IMR-90 (cell line): ENCODE results near the gene REPS2. TPM values are rescaled to one million over a fixed set of nuclear protein-coding genes. Genes with fewer than 3 reads are reported as not detected.

ENCODE experiments used
- ATAC-seq: fragments of 200-7000 bp; cut with Tn5 transposase; 2 replicates; pipeline ENCODE4 v1.9.1; 2020; ENCODE audit warnings: low read depth, mild to moderate bottlenecking, moderate library complexity
- BruUV-seq: library from RNA; stranded (reverse); fragments of 400-500 nt; replicated peaks from 2 replicates; lab custom pipeline; 2021; lab: Mats Ljungman, UMichigan
- CTCF ChIA-PET: fragments of 300-600 bp; formaldehyde crosslinking; extraction: SDS; loops from one replicate; lab custom pipeline; 2021; ENCODE audit warnings: antibody characterized with exemption; lab: Yijun Ruan, JAX
- POLR2A ChIA-PET: fragments of 300-600 bp; sonication (Branson Sonifier 250); formaldehyde crosslinking; loops from one replicate; lab custom pipeline; 2022; ENCODE audit warnings: antibody characterized with exemption; ENCODE audit not compliant: unreplicated experiment; lab: Charles Lee
- DNase-seq: peaks from one replicate; pipeline ENCODE4 v3.0.0; 2013
- H2AFZ ChIP-seq: replicated peaks from 2 replicates; pipeline ENCODE3; 2013; ENCODE audit warnings: low read length, mild to moderate bottlenecking; ENCODE audit not compliant: poor library complexity
- H2AK5ac ChIP-seq: 2 replicates; pipeline ENCODE4 v1.6.1; 2013; ENCODE audit warnings: low read depth, low read length, inconsistent platforms
- H2AK9ac ChIP-seq: replicated peaks from 2 replicates; pipeline ENCODE3; 2013; ENCODE audit warnings: mild to moderate bottlenecking, low read depth, low read length, moderate library complexity; ENCODE audit not compliant: poor library complexity
- H2BK120ac ChIP-seq: 2 replicates; pipeline ENCODE4 v1.6.1; 2013; ENCODE audit warnings: low read depth, low read length, inconsistent platforms
- H2BK15ac ChIP-seq: 3 replicates; pipeline ENCODE4 v1.6.1; 2013; ENCODE audit warnings: low read depth, low read length, inconsistent platforms
- H2BK20ac ChIP-seq: 2 replicates; pipeline ENCODE4 v1.6.1; 2013; ENCODE audit warnings: low read depth, mild to moderate bottlenecking, inconsistent platforms, low read length, moderate library complexity
- H2BK5ac ChIP-seq: 2 replicates; pipeline ENCODE4 v1.6.1; 2013; ENCODE audit warnings: mild to moderate bottlenecking, low read depth, low read length, inconsistent platforms; ENCODE audit not compliant: poor library complexity, severe bottlenecking
- H3K14ac ChIP-seq: replicated peaks from 2 replicates; pipeline ENCODE4 v1.6.1; 2013; ENCODE audit warnings: low read depth, low read length, inconsistent platforms
- H3K18ac ChIP-seq: 2 replicates; pipeline ENCODE4 v1.6.1; 2013; ENCODE audit warnings: low read depth, low read length, control low read depth
- H3K23ac ChIP-seq: 2 replicates; pipeline ENCODE4 v1.6.1; 2013; ENCODE audit warnings: low read depth, low read length, inconsistent platforms
- H3K27ac ChIP-seq: 2 replicates; pipeline ENCODE4 v1.5.1; 2013; ENCODE audit warnings: mild to moderate bottlenecking, control low read depth, low read length; ENCODE audit not compliant: insufficient read depth
- H3K27me3 ChIP-seq: 2 replicates; pipeline ENCODE4 v1.6.1; 2013; ENCODE audit warnings: low read length; ENCODE audit not compliant: control insufficient read depth, insufficient read depth
- H3K36me3 ChIP-seq: 2 replicates; pipeline ENCODE4 v1.6.1; 2013; ENCODE audit warnings: low read length, mixed read lengths; ENCODE audit not compliant: control insufficient read depth, insufficient read depth
- H3K4ac ChIP-seq: 2 replicates; pipeline ENCODE4 v1.6.1; 2013; ENCODE audit warnings: low read depth, low read length, inconsistent platforms
- H3K4me1 ChIP-seq: 2 replicates; pipeline ENCODE4 v1.6.1; 2013; ENCODE audit warnings: low read length, mixed read lengths; ENCODE audit not compliant: control insufficient read depth, insufficient read depth
- H3K4me2 ChIP-seq: 2 replicates; pipeline ENCODE4 v1.6.1; 2013; ENCODE audit warnings: low read depth, mild to moderate bottlenecking, control low read depth, low read length, moderate library complexity
- H3K4me3 ChIP-seq: 2 replicates; pipeline ENCODE4 v1.5.1; 2013; ENCODE audit warnings: low read depth, mild to moderate bottlenecking, control low read depth, low read length, moderate library complexity; ENCODE audit not compliant: insufficient read depth
- H3K56ac ChIP-seq: 2 replicates; pipeline ENCODE4 v1.6.1; 2013; ENCODE audit warnings: low read length, inconsistent platforms; ENCODE audit not compliant: insufficient read depth; ENCODE audit errors: extremely low read depth
- H3K79me1 ChIP-seq, 2 experiments: 2 replicates each; pipeline ENCODE4 v1.6.1; 2013; ENCODE audit warnings: low read length in 2 of 2, inconsistent platforms in 1 of 2, low read depth in 1 of 2
- H3K9ac ChIP-seq: 2 replicates; pipeline ENCODE4 v1.6.1; 2013; ENCODE audit warnings: low read depth, low read length, control low read depth
- H3K9me1 ChIP-seq: 2 replicates; pipeline ENCODE4 v1.6.1; 2013; ENCODE audit warnings: low read length, inconsistent platforms; ENCODE audit not compliant: insufficient read depth
- H3K9me3 ChIP-seq: 2 replicates; pipeline ENCODE4 v1.6.1; 2013; ENCODE audit warnings: low read length; ENCODE audit not compliant: control insufficient read depth, insufficient read depth
- H4K20me1 ChIP-seq: 2 replicates; pipeline ENCODE4 v1.6.1; 2013; ENCODE audit warnings: low read length, inconsistent platforms; ENCODE audit not compliant: insufficient read depth
- H4K5ac ChIP-seq: 2 replicates; pipeline ENCODE4 v1.6.1; 2013; ENCODE audit warnings: mild to moderate bottlenecking, low read depth, low read length, control low read depth
- H4K8ac ChIP-seq, 2 experiments: 2 replicates each; pipeline ENCODE4 v1.6.1; 2013; ENCODE audit warnings: low read depth in 2 of 2, low read length in 2 of 2, control low read depth in 1 of 2, inconsistent platforms in 1 of 2
- H4K91ac ChIP-seq: 2 replicates; pipeline ENCODE4 v1.6.1; 2013; ENCODE audit warnings: low read depth, low read length, inconsistent platforms; ENCODE audit not compliant: insufficient read depth
- BHLHE40 ChIP-seq: fragments of 150-350 bp; IDR thresholded peaks from 2 replicates; pipeline ENCODE4 v1.6.1; 2016; ENCODE audit warnings: mild to moderate bottlenecking, low read depth, low read length
- CEBPB ChIP-seq: IDR thresholded peaks from 2 replicates; pipeline ENCODE4 v1.6.1; 2012; ENCODE audit warnings: low read depth, low read length, improper control_type of control experiment
- CHD1 ChIP-seq: IDR thresholded peaks from 2 replicates; pipeline ENCODE4 v1.6.1; 2012; ENCODE audit warnings: low read depth, low read length, improper control_type of control experiment
- ELK1 ChIP-seq: fragments of 150-350 bp; IDR thresholded peaks from 2 replicates; pipeline ENCODE4 v1.6.1; 2016; ENCODE audit warnings: low read depth, mild to moderate bottlenecking, low read length, moderate library complexity, borderline replicate concordance
- FOS ChIP-seq: fragments of 150-350 bp; IDR thresholded peaks from 2 replicates; pipeline ENCODE4 v1.6.1; 2016; ENCODE audit warnings: low read depth, low read length
- MAFK ChIP-seq: IDR thresholded peaks from 2 replicates; pipeline ENCODE4 v1.6.1; 2012; ENCODE audit warnings: low read depth, low read length, improper control_type of control experiment
- MAZ ChIP-seq: IDR thresholded peaks from 2 replicates; pipeline ENCODE4 v1.6.1; 2012; ENCODE audit warnings: low read depth, mild to moderate bottlenecking, low read length, improper control_type of control experiment, moderate library complexity, borderline replicate concordance
- MXI1 ChIP-seq: IDR thresholded peaks from 2 replicates; pipeline ENCODE4 v1.6.1; 2012; ENCODE audit warnings: low read depth, mild to moderate bottlenecking, low read length, moderate library complexity, borderline replicate concordance
- NFE2L2 ChIP-seq: fragments of 150-350 bp; IDR thresholded peaks from 2 replicates; pipeline ENCODE4 v1.6.1; 2016; ENCODE audit warnings: low read depth, mild to moderate bottlenecking, low read length
- POLR2A ChIP-seq: IDR thresholded peaks from 2 replicates; pipeline ENCODE4 v1.6.1; 2012; ENCODE audit warnings: mild to moderate bottlenecking, low read depth, low read length
- RAD21 ChIP-seq: IDR thresholded peaks from 2 replicates; pipeline ENCODE4 v1.6.1; 2012; ENCODE audit warnings: low read length, improper control_type of control experiment
- RCOR1 ChIP-seq: IDR thresholded peaks from 2 replicates; pipeline ENCODE4 v1.6.1; 2012; ENCODE audit warnings: mild to moderate bottlenecking, low read length, improper control_type of control experiment; ENCODE audit not compliant: insufficient replicate concordance
- RFX5 ChIP-seq: IDR thresholded peaks from 2 replicates; pipeline ENCODE4 v1.8.0; 2012; ENCODE audit warnings: low read depth, mild to moderate bottlenecking, low read length, moderate library complexity
- SMC3 ChIP-seq: fragments of 150-350 bp; IDR thresholded peaks from 2 replicates; pipeline ENCODE4 v1.6.1; 2016; ENCODE audit warnings: low read depth, mild to moderate bottlenecking, antibody characterized with exemption, low read length, moderate library complexity
- WGBS, 2 experiments: methylation state at CpG; one replicate each; pipeline versions ENCODE4 v1.1.5 to v1.1.7; 2013; ENCODE audit warnings: missing lambda C conversion rate in 2 of 2; ENCODE audit not compliant: insufficient read length in 1 of 2; ENCODE audit errors: extremely low coverage in 2 of 2; 5-methylcytosine and 5-hydroxymethylcytosine counted together
- dilution Hi-C: fragments of 300-500 bp; cut with HindIII; formaldehyde crosslinking; loops from one replicate; pipeline ENCODE4 v1.14.3; 2018; ENCODE audit warnings: low sequenced_read_pairs; ENCODE audit not compliant: unreplicated experiment
- in situ Hi-C: fragments of 300-500 bp; cut with MboI; formaldehyde crosslinking; loops from 3 replicates; pipeline ENCODE4 v1.14.3; 2019; ENCODE audit warnings: low sequenced_read_pairs, inconsistent platforms, mixed read lengths
- intact Hi-C: fragments of 100-400 bp; cut with micrococcal nuclease; formaldehyde crosslinking; loops from 2 replicates; pipeline ENCODE4 v1.10.0; 2022
- polyA plus RNA-seq, 3 experiments: library from polyadenylated mRNA; depleted of rRNA; stranded (reverse); fragments of >200 nt; gene quantifications; 2 replicates each; pipeline ENCODE4 v1.2.3, GENCODE V29; 2012; ENCODE audit warnings: low replicate concordance in 1 of 3
- total RNA-seq: library from RNA; depleted of rRNA; stranded (reverse); fragments of >200 nt; gene quantifications from 2 replicates; pipeline ENCODE4 v1.2.3, GENCODE V29; 2012
- TF ChIP-seq, protein P1 (sequence below): conservative IDR thresholded peaks from 2 replicates; pipeline ENCODE4 v1.5.1; 2012; ENCODE audit warnings: mild to moderate bottlenecking, low read depth, low read length, improper control_type of control experiment
- TF ChIP-seq, protein P2 (sequence below): fragments of 150-350 bp; IDR thresholded peaks from 2 replicates; pipeline ENCODE4 v1.6.1; 2017; ENCODE audit warnings: mild to moderate bottlenecking, antibody characterized with exemption, low read length, low read depth

Gene REPS2
- total and polyA plus RNA-seq, 2 of the 4 experiments (the other 2 are of a cell fraction): 0.02 to 0.18 TPM

DNA sequence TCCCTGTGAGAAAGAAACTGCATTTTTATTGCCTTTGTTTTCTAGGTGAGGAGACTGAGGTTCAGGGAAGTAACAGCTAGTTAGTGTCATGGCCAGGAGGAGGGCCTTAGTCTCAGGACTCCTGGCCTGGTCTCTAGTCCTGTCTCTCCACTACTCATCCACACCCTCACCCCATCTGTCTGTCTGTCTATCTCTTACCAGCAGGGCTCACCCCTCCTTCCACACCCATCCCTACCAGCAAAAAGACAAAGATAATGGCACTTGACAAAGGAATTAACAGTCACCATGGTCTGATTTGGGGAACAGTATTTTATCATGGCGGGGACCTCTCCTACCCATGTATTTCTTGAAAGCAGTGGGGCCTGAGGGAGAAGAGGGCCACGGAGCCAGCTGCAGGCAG is 125.8 kb downstream of the REPS2 start:
- H4K91ac ChIP-seq: no peak overlapping the region
- no peaks in the 10 kb centered on the region for H3K36me3 ChIP-seq
- H3K14ac ChIP-seq: no peak overlapping the region
- ChIA-PET CTCF (no interaction called here), POLR2A (no interaction called here)
- no peaks in the 10 kb centered on the region for H3K79me1 ChIP-seq
- H3K4me3 ChIP-seq: no peak overlapping the region
- TF ChIP-seq, protein P1, sequence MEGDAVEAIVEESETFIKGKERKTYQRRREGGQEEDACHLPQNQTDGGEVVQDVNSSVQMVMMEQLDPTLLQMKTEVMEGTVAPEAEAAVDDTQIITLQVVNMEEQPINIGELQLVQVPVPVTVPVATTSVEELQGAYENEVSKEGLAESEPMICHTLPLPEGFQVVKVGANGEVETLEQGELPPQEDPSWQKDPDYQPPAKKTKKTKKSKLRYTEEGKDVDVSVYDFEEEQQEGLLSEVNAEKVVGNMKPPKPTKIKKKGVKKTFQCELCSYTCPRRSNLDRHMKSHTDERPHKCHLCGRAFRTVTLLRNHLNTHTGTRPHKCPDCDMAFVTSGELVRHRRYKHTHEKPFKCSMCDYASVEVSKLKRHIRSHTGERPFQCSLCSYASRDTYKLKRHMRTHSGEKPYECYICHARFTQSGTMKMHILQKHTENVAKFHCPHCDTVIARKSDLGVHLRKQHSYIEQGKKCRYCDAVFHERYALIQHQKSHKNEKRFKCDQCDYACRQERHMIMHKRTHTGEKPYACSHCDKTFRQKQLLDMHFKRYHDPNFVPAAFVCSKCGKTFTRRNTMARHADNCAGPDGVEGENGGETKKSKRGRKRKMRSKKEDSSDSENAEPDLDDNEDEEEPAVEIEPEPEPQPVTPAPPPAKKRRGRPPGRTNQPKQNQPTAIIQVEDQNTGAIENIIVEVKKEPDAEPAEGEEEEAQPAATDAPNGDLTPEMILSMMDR: no peak
- no peak for TF ChIP-seq CEBPB
- TF ChIP-seq BHLHE40: no peak
- TF ChIP-seq MXI1: no peak
- TF ChIP-seq FOS: no peak
- TF ChIP-seq, protein P2, sequence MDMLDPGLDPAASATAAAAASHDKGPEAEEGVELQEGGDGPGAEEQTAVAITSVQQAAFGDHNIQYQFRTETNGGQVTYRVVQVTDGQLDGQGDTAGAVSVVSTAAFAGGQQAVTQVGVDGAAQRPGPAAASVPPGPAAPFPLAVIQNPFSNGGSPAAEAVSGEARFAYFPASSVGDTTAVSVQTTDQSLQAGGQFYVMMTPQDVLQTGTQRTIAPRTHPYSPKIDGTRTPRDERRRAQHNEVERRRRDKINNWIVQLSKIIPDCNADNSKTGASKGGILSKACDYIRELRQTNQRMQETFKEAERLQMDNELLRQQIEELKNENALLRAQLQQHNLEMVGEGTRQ: no peak
- TF ChIP-seq RFX5: no peak
- TF ChIP-seq MAZ: no peak
- no peak for TF ChIP-seq POLR2A
- TF ChIP-seq ELK1: no peak
- TF ChIP-seq SMC3: no peak
- TF ChIP-seq MAFK: no peak
- no peak for TF ChIP-seq NFE2L2
- no peak for TF ChIP-seq CHD1
- TF ChIP-seq RCOR1: no peak
- TF ChIP-seq RAD21: no peak
- no peak overlapping the region for H3K23ac ChIP-seq
- dilution Hi-C loops (no loop called here), intact Hi-C loops (no loop called here), in situ Hi-C loops (no loop called here)
- no peak overlapping the region for H2AK5ac ChIP-seq
- no peak overlapping the region for H2BK20ac ChIP-seq
- no peak for ATAC-seq
- H3K18ac ChIP-seq: no peak overlapping the region
- BruUV-seq: no TSS peak
- H3K9me1 ChIP-seq: no peaks in the 10 kb centered on the region
- no peak overlapping the region for H2AK9ac ChIP-seq
- no peak overlapping the region for H2BK15ac ChIP-seq
- H3K4me1 ChIP-seq: no peaks in the 10 kb centered on the region
- no peak overlapping the region for H4K5ac ChIP-seq
- no peak overlapping the region for H3K4ac ChIP-seq
- no peak overlapping the region for H2BK5ac ChIP-seq
- no peak overlapping the region for H3K4me2 ChIP-seq
- no peaks in the 10 kb centered on the region for H3K9me3 ChIP-seq
- no peaks in the 10 kb centered on the region for H4K20me1 ChIP-seq
- no peak overlapping the region for H3K27ac ChIP-seq
- H2BK120ac ChIP-seq: no peak overlapping the region
- peaks cover 16% of the 10 kb centered on the region for H3K27me3 ChIP-seq
- DNase-seq: no peak
- no peak overlapping the region for H3K56ac ChIP-seq
- WGBS, 2 experiments: no CpG with 5 or more reads among the region's 2 CpGs
- H3K9ac ChIP-seq: no peak overlapping the region
- H2AFZ ChIP-seq: no peak overlapping the region
- H4K8ac ChIP-seq: no peak overlapping the region
